Endothelial cell of umbilical vein (primary cell): Measurements from ENCODE around the gene CLCNKA. TPM values are rescaled to one million over a fixed set of nuclear protein-coding genes. Genes with fewer than 3 reads are reported as not detected.

Source experiments
- BruUV-seq: library from RNA; stranded (reverse); fragments of 400-500 nt; replicated peaks from 2 replicates; lab custom pipeline; 2021; lab: Mats Ljungman, UMichigan
- CTCF ChIA-PET: fragments of 300-600, 350-600 bp; sonication (Branson Sonifier 250); formaldehyde crosslinking; loops from one replicate; lab custom pipeline; 2021; ENCODE audit warnings: antibody characterized with exemption, inconsistent platforms; lab: Charles Lee
- POLR2A ChIA-PET: fragments of 300-600, 350-600 bp; sonication (Branson Sonifier 250); formaldehyde crosslinking; loops from one replicate; lab custom pipeline; 2021; ENCODE audit warnings: antibody characterized with exemption, inconsistent platforms; lab: Charles Lee
- DNase-seq: peaks from one replicate; pipeline ENCODE4 v3.0.0-alpha.2; 2011; ENCODE audit warnings: low read depth, low spot score
- FAIRE-seq: peaks from 2 replicates; lab custom pipeline; 2011; peaks lifted over from hg19 to GRCh38; lab: Jason Lieb, UNC
- H2AFZ ChIP-seq: 2 replicates; pipeline ENCODE4 v1.6.0; 2012; ENCODE audit warnings: low read depth, low read length, control low read depth, inconsistent platforms
- H3K27ac ChIP-seq: 2 replicates; pipeline ENCODE4 v1.5.1; 2011; ENCODE audit warnings: low read depth, mild to moderate bottlenecking, control low read depth, low read length, moderate library complexity; ENCODE audit not compliant: insufficient read depth
- H3K27me3 ChIP-seq, 2 experiments: 2 replicates each; pipeline versions ENCODE4 v1.6.0 to v1.6.1; 2011; ENCODE audit warnings: low read length in 2 of 2, mixed read lengths in 1 of 2; ENCODE audit not compliant: control insufficient read depth in 2 of 2, insufficient read depth in 2 of 2
- H3K36me3 ChIP-seq, 2 experiments: 2 replicates in 1 of 2; 3 replicates in 1 of 2; pipeline ENCODE4 v1.5.1; 2011; ENCODE audit warnings: low read length in 2 of 2, mild to moderate bottlenecking in 1 of 2, moderate library complexity in 1 of 2; ENCODE audit not compliant: control insufficient read depth in 2 of 2, insufficient read depth in 2 of 2; ENCODE audit errors: extremely low read depth in 1 of 2
- H3K4me1 ChIP-seq: 3 replicates; pipeline ENCODE4 v1.5.1; 2011; ENCODE audit warnings: mild to moderate bottlenecking, low read length; ENCODE audit not compliant: control insufficient read depth, insufficient read depth; ENCODE audit errors: extremely low read depth
- H3K4me2 ChIP-seq: 2 replicates; pipeline ENCODE4 v1.6.1; 2011; ENCODE audit warnings: low read length, control low read depth, mixed read lengths; ENCODE audit not compliant: insufficient read depth
- H3K4me3 ChIP-seq, 3 experiments: fragments of 200-600 bp in 1 of 3; sonication (generic), shearing (Covaris generic) in 1 of 3; replicated peaks in 1 of 3; 2 replicates each; pipeline ENCODE4 v1.5.1; 2011 to 2016; ENCODE audit warnings: control low read depth in 3 of 3, low read length in 3 of 3, mild to moderate bottlenecking in 2 of 3, inconsistent platforms in 1 of 3, low read depth in 1 of 3, moderate library complexity in 1 of 3; ENCODE audit not compliant: insufficient read depth in 1 of 3
- H3K79me2 ChIP-seq: 2 replicates; pipeline ENCODE4 v1.6.0; 2012; ENCODE audit warnings: low read length, inconsistent platforms; ENCODE audit not compliant: control insufficient read depth, insufficient read depth
- H3K9ac ChIP-seq: replicated peaks from 2 replicates; pipeline ENCODE3; 2011; ENCODE audit warnings: low read length, control low read depth; ENCODE audit not compliant: insufficient read depth; ENCODE audit errors: extremely low read depth
- H3K9me1 ChIP-seq: replicated peaks from 3 replicates; pipeline ENCODE4 v1.6.0; 2011; ENCODE audit warnings: mild to moderate bottlenecking, low read length; ENCODE audit not compliant: control insufficient read depth, insufficient read depth; ENCODE audit errors: extremely low read depth
- H3K9me3 ChIP-seq: replicated peaks from 2 replicates; pipeline ENCODE4 v1.5.1; 2012; ENCODE audit warnings: low read length, inconsistent platforms; ENCODE audit not compliant: control insufficient read depth, insufficient read depth
- H4K20me1 ChIP-seq: replicated peaks from 2 replicates; pipeline ENCODE3; 2011; ENCODE audit warnings: mild to moderate bottlenecking, low read length; ENCODE audit not compliant: control insufficient read depth, insufficient read depth; ENCODE audit errors: extremely low read depth
- CTCF ChIP-seq, 2 donors: IDR thresholded peaks; 1 replicate in 1 of 2; 2 replicates in 1 of 2; pipeline ENCODE4 v1.5.1; 2011; ENCODE audit warnings: low read length in 2 of 2, mild to moderate bottlenecking in 2 of 2, moderate library complexity in 2 of 2, control low read depth in 1 of 2, inconsistent platforms in 1 of 2, low read depth in 1 of 2; ENCODE audit not compliant: insufficient read depth in 1 of 2; ENCODE audit errors: extremely low read depth in 1 of 2
- EZH2 ChIP-seq: IDR thresholded peaks from 2 replicates; pipeline ENCODE4 v1.6.1; 2012; ENCODE audit warnings: borderline replicate concordance, low read depth, mild to moderate bottlenecking, moderate library complexity, low read length, inconsistent platforms; ENCODE audit not compliant: severe bottlenecking
- FOS ChIP-seq: IDR thresholded peaks from 2 replicates; pipeline ENCODE4 v1.6.1; 2011; ENCODE audit warnings: mild to moderate bottlenecking, low read length, moderate library complexity, borderline replicate concordance; ENCODE audit not compliant: insufficient read depth
- GATA2 ChIP-seq: IDR thresholded peaks from 2 replicates; pipeline ENCODE4 v1.7.0; 2011; ENCODE audit warnings: low read depth, mild to moderate bottlenecking, moderate library complexity, mixed read lengths, low read length; ENCODE audit not compliant: insufficient read length, insufficient read depth
- JUN ChIP-seq: IDR thresholded peaks from 2 replicates; pipeline ENCODE4 v1.6.1; 2011; ENCODE audit warnings: borderline replicate concordance, low read depth; ENCODE audit not compliant: insufficient read length, insufficient read depth
- MAX ChIP-seq: IDR thresholded peaks from 2 replicates; pipeline ENCODE4 v1.6.1; 2011; ENCODE audit not compliant: insufficient read depth, insufficient read length
- MYC ChIP-seq: IDR thresholded peaks from one replicate; pipeline ENCODE4 v1.6.1; 2011; ENCODE audit warnings: mild to moderate bottlenecking, low read depth, low read length
- POLR2A ChIP-seq: IDR thresholded peaks from 2 replicates; pipeline ENCODE4 v1.6.1; 2012; ENCODE audit warnings: low read depth, mild to moderate bottlenecking, control low read depth, low read length
- POLR2AphosphoS5 ChIP-seq: IDR thresholded peaks from 2 replicates; pipeline ENCODE4 v1.6.1; 2012; ENCODE audit warnings: low read depth, mild to moderate bottlenecking, control low read depth, low read length, moderate library complexity; ENCODE audit not compliant: insufficient read depth
- dilution Hi-C: fragments of 300-500 bp; cut with MboI; formaldehyde crosslinking; loops from one replicate; pipeline ENCODE4 v1.15.0; 2019; ENCODE audit warnings: low sequenced_read_pairs; ENCODE audit not compliant: extremely low pct_ligation_motif_present
- intact Hi-C: fragments of 100-400 bp; cut with micrococcal nuclease; formaldehyde crosslinking; loops from one replicate; pipeline ENCODE4 v1.10.0; 2022
- polyA plus RNA-seq, 4 experiments: library from polyadenylated mRNA; depleted of rRNA in 3 of 4; stranded (reverse) in 3 of 4; unstranded in 1 of 4; fragments of >200 nt; gene quantifications; 2 replicates each; pipeline versions ENCODE4 v1.2.1 to v1.2.3, GENCODE V29; 2011 to 2012; ENCODE audit warnings: missing spikeins in 1 of 4
- total RNA-seq: library from RNA; stranded (reverse); gene quantifications from 2 replicates; pipeline ENCODE4 v1.2.3, GENCODE V29; 2021

Gene CLCNKA
- total and polyA plus RNA-seq, 2 donors (not counting 3 experiments of a cell fraction or from before 2014, with no cell fraction given) = not detected

- H3K36me3 ChIP-seq = no peaks in the 10 kb centered on the region
- peaks cover 0 to 3% of the 10 kb centered on the region in 2 experiments for H3K27me3 ChIP-seq
- dilution Hi-C loops (no loop called here), intact Hi-C loops (no loop called here)
- H3K79me2 ChIP-seq = no peaks in the 10 kb centered on the region
- H3K27ac ChIP-seq = no peak overlapping the region
- no peak for FAIRE-seq
- no peak overlapping the region for H3K4me2 ChIP-seq
- no peaks in the 10 kb centered on the region for H3K9me3 ChIP-seq
- peaks cover 8% of the 10 kb centered on the region for H3K4me1 ChIP-seq
- no peaks in the 10 kb centered on the region for H4K20me1 ChIP-seq
- H3K9me1 ChIP-seq = no peaks in the 10 kb centered on the region
- H2AFZ ChIP-seq = no peak overlapping the region
- TF ChIP-seq MAX (no peak), FOS (no peak), CTCF (IDR thresholded peaks at IDR 0.05; ENCODE audit: extremely low read depth in 1 of 2, insufficient read depth in 1 of 2, low read depth in 1 of 2, low read length in 2 of 2) (no peak), POLR2AphosphoS5 (no peak), EZH2 (no peak), POLR2A (no peak), MYC (no peak), JUN (no peak), GATA2 (no peak)
- no peak for DNase-seq
- no peak overlapping the region for H3K4me3 ChIP-seq
- ChIA-PET CTCF (interaction anchor here (0.5 to 2.6 kb wide), 6 partner anchors 8 to 291 kb away, joined by 3 to 10 read pairs (median 4); no protein-coding TSS in a partner anchor), POLR2A (no interaction called here)
- no peak overlapping the region for H3K9ac ChIP-seq
- no TSS peak for BruUV-seq
Observed at GRCh38 chr1:16070640-16071355, 49.0 kb downstream of the CLCNKA start.
